HG03565 (cell line): ENCODE results near the gene NINL.
"Not testable (repeated sequence)": the region's sequence is repeated elsewhere in the genome, so short reads cannot be mapped to it uniquely, and the experiment has no call there.

Source experiments
- ATAC-seq: cut with Tn5 transposase; IDR thresholded peaks from one replicate; pipeline ENCODE4 v1.9.1; 2021; ENCODE audit warnings: mild to moderate bottlenecking, moderate library complexity; ENCODE audit not compliant: unreplicated experiment

The NINL gene

DNA sequence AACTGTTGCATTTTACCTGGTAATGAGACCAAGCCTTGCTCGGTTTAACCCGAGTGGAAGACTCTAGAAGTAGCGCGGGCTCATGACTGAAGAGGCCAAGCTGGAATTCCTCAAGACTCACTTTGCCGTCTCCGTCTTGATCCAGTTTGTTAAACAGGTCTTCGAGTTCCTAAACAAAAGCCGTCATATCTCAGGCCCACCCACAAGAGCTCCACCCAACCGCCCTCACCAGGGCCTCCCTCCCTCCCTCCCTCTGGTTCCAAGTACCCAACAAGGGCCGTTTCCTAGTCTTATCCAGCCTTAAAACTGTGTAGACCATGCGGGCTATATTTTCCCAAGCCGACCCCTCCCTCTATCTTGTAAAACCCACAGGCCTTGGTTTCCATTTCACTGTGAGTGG, 81.4 kb downstream of the NINL start:
- ATAC-seq = no peak

DNA sequence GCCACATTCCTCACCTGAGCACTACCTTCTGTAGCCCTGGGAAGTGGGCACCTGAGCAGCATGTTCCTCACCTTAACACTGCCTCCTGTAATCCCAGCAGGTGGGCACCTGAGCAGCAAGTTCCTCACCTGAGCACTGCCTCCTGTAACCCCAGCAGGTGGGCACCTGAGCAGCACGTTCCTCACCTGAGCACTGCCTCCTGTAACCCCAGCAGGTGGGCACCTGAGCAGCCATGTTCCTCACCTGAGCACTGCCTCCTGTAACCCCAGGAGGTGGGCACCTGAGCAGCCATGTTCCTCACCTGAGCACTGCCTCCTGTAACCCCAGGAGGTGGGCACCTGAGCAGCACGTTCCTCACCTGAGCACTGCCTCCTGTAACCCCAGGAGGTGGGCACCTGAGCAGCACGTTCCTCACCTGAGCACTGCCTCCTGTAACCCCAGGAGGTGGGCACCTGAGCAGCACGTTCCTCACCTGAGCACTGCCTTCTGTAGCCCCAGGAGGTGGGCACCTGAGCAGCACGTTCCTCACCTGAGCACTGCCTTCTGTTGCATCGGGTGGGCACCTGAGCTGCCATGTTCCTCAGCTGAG, 82.2 kb downstream of the NINL start:
- ATAC-seq = not testable (repeated sequence)

DNA sequence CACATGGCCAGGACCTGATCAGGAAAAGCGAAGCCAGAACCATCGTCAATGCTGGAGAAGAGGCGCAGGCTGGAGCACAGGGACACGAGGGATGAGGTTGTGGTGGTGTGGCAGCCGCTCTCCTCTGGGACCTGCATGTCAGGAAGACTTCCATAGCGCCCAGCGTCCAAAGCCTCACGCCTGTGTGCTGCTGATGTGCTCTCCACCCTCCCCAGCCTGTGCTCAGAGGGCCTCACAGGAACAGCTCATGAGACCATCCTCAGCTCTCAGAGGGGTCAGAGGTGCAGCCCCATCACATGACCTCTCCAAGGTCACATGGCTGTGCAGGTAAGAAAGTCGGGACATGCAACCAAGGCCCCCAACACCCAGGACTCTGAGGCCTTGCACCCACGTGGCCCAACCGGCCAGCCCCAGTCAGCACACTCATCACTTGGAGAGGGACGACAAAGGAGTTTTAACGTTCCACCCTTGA, 84.4 kb downstream of the NINL start:
- ATAC-seq = no peak

DNA sequence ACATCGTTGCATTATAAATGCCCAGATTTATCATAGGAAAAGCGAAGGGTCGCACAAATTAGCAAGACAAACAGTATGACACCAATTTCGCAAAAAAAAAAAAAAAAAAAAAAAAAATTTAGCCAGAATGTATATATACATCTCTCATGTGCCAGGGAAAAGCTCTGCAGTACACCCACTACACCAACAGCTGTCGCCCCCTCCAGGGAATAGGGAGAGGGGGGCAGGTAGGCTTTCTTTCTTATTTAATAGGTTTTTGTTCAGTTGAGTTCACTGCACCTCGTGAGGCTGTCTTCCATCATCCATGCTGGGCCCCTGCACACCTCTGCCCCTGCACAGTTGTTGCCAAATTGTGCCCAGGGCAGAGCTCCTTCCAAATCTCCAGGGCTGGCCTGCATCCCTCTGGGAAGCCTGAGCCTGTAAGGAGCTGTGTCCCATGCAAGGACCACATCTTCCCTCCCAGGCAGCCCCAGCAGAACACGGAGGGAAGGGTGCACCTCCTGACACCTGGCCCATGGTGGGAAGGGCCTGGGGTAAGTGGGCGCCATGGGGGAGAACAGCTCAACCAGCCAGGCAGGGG, 85.4 kb downstream of the NINL start:
- no peak for ATAC-seq

DNA sequence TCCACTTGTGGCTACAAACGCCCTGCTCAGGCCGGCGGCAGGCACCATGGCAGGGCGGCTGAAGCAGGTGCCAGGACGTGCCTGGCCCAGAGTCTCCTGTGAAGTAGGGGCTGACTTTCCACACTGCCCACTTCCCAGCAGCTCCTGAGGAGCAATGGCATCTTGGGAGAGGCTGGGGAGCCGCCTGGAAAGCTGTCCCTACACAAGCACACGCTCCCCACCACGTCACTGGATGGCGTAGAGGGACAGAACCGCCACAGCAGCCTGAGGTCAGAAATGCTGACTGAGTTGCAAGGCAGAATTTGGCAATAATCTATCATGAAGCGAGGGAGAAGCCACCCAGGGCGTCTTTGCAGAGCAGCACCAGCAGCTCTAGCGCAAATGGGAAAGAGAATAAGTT, 86.3 kb downstream of the NINL start:
- no peak for ATAC-seq

DNA sequence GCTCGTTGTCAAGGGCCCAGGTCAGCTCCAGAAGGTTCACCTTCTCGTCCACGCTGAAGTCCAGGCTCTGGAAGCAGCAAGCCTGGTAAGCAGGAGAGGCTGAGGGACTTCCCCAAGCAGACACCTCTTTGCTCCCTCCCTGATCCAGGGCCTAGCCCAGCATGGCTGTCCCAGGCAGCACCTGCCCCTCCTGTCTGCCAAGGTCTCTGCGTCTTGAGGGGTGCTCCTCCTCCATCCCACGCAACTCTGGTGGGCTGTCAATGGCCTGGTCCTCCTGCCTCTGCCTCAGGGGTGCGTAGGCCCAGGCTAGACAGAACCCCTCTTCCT, 87.1 kb downstream of the NINL start:
- ATAC-seq = no peak

DNA sequence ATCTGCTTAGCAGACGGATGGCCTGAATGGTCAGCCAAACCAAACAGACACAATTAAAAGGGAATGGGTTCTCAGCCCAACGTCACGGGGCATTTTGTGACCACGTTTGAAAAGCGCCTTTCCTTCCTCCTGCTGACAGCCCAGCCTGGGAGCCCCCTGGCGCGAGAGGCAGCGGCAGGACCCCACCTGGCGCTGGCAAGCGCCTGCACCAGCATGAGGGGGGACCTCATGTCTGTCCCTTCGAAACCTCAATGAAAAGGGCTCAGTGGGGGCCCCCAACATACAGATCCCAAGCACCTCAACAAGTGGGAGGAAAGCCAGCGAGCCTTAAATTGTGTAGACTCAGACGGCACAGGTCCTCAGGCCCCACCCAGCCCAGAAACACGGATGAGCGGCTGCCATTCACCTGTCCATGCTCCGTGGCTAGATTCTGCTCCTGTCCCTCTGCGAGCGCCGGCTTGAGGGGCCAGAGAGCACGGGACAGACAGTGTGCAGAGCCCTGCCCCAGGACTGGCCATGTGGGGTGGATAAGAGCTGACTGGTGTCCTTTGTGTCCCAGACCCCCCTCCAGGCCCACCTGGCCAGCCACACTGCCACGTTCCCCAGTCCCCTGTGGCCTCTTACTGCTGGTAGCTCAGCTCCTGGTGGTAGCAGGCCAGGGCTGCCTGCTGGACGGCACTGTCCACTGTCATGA, 87.6 kb downstream of the NINL start:
- ATAC-seq = no peak

DNA sequence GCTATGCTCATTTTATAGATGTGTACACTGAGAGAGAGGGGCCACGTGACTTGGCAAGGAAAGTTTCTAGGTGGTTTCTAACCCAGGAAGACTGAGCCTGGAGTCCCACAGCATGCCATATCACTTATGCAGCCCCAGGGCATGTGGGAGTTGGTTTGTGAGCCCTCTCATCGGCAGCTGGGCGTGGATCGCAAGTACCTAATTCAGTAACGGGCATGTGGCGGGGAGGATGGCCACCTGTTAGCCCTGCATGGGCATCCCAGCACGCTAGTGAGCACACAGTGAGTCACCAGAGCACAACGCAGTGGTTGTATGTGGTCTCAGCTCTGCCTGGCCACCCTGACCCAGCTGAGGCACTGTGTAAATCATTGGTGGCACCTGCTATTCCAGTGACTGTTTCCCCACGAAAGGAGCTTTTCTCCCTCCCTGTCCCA, 88.3 kb downstream of the NINL start:
- ATAC-seq = no peak

DNA sequence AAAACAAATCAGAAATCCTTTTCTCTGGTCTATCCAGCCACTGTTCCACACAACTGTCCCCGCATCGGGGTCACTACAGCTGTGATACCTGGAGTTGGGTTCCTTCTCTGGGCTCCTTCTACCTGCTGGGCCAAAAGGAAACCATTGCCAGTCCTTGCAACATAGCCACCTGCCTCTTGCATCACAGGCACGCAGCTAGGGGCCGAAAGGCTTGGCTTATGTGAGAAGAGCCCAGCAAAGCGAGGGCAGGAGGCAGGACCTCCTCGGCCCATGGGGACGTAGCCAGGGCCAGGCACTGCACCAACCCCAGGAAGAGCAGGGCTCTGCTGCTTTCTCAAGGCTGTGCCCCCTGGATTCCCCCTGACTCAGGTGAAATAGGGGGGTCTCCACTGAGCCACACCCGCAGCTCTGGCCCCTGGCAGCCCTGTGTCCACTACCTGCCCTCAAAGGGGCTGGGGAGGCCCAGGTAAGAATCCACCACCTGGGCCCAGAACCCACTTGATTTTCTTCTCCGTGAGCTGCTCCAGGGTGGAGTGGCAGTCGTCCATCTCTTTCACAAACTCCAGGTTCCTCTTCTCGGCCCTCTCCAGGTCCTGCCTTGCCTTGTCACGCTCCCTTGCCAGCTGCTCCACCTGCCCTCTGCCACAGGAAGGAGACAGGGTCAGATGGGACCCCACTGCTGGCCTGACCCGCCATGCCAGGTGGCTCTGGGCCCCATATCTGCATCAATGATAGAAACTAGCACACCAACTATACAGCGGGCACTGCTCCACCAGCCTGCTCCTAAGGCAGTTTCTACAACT, 89.0 kb downstream of the NINL start:
- no peak for ATAC-seq

DNA sequence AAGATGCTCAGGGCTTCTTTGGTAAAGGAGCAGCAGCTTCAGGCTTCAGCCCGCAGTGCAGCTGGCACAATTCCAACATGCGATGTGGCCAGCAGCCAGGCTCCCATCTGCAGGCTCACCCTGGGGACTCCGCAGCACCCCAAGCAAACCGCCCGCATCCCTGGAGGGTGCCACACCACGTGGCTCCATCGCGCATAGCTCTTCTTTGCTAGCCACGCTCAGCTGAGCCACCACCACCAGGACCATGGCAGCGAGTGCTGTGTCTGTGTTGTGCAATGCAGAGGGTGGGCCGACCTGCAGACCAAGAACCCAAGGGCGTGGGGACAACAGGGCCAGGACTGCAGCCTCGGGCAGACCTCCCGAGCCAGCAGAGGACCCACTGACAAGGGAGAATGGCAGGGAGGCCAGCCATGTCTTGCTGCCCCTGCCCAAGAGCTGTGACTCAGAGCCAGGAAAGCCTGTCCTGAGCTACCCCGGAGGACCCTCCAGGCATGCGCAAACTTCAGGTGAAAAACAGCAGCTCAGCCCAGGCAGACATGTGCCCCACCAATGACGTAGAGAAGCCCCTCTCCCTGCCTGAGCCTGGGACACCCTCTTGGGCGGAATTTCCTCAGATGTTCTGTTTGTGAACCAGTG, 90.0 kb downstream of the NINL start:
- no peak for ATAC-seq

DNA sequence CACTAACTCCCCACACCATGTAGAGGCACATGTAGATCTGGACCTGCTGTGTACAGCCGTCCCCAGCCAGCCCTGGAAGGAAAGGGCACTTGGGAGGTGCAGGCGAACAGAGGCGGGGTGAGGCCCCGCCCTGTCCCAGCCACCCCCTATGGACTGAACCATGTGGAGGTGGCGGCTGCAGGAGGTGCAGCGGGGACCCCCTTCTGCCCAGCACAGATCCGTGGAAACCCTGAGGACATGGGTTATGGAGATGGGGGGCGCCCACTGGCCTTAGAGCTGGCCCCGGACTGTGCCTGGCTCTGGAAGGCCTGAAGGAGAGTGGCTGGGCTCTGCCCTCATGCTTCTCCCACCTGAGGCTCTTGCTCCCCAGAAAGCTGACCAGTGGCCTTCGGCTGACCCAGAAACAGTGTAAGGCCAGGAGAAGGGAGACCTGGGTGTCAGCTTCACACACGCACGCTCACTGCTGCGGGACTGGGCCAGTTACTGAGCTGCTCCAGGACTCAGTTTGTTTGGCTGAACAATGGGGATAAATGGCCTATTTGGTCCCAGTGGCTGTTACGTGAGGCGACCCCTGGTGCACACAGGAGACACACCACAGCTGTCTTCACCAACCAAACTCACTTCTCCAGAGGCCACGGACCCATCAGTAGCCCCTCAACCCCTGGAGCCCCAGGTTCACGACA, 90.7 kb downstream of the NINL start:
- no peak for ATAC-seq

DNA sequence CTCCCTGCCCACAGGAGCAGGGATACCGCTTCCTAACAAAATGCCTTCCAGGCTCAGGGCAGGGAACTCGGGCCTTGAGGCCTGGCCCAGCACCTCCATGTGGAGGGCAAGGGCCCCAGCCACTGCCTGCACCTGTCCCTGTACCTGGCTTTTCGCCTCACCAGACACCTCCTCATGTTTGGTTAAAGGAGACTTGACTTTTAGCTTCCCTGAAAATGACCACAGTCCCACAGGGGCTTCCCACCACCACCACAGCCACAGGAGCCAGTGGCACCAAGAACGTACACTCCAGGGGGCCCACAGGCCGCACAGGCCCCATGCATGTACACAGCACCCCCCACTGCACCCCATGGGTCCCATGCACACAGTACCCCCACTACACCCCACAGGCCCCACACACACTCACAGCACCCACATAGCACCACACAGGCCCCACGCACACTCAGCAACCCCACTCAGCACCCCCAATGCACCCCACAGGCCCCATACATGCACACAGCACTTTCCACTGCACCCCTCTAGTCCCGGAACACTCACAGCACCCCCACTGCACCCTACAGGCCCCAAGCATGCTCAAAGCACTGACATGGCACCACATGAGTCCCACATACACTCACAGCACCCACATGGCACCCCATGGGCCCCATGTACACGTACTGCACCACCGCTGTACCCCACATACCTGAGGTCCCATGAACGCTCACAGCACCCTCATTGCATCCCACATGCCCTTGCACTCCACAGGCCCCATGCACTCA, 91.4 kb downstream of the NINL start:
- ATAC-seq = no peak

DNA sequence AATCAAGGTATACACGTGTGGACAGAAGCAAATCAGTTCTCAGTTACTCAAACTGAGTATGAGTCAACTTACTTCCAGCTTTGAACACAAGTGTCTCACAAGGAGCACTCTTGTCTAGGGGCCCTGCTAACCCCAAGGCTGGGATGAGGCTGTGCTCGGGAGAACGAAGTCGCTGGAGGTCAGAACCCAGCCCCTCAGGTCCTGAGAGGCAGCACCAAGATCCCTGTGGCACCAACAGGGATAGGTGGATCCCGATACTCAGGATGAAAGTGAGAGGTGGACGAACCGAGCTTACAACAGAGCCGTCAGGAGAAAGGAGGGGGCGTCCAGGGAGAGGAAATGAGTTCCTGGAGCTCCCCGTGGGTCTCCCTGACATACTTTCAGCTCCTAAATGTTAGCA, 92.2 kb downstream of the NINL start:
- ATAC-seq = no peak

DNA sequence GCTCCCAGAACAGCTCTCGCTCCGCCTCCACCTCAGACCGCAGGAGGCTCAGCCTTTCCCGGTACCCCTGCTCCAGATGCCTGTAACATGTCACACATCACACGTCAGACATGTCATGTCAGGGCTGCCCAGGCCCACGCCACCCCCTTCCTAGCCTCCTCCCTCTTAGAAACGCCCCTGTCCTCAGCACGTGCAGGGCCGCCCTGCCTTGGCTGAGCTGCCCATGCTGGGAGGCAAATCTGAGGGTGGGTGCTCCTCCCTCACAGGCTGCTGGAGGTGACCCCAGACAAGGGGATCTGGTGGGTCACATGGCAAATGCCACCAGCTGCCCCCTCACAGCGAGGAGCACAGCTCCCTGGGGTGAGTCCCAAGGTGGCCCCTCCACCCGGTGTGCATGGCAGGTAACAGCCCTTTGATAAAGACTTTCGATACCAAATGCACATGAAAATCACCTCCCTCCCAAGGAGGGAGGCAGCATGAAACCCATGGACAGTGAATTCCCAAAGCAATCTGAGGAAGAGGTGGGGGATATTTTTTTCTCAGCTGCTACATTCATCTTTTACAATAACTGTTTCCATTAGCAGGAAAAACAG, 93.8 kb downstream of the NINL start:
- ATAC-seq = no peak

DNA sequence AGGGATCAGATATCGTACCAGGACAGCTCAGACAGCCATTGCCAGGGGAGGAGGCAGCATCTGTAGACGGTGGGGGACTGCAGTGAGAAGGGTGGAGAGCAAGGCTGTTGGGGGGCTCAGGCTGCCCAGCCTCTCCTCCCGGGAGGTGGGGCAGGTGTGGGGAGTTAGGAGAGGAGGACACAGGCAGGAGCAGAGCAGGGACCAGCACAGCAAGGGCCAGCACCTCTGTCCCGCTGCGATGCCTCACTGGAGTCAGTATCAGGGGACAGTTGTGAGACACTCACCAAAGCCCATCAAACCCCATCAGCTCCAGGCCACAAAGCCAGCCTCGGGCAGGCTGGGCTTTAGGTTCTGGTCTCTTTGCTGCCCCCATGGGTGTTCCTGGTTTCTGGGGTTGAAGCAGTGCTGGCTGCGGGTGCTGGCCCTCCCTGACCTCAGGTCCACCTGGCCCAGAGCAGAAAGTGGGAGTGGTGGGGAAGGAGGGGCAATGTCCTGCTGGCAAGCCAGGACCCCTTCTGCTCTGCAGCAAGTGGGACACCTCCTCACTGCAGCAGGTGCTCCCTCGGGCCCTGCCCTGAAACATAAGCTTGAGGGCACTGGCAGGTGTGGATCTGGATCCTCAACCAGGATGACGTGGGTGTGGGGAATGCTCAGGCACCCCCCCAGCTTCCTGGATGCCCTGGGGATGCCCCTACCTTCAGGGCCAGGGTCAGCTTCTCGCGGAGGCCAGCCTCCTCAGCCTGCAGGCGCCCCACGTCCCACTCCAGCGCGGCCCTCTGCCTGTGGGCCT, 94.5 kb downstream of the NINL start:
- no peak for ATAC-seq

DNA sequence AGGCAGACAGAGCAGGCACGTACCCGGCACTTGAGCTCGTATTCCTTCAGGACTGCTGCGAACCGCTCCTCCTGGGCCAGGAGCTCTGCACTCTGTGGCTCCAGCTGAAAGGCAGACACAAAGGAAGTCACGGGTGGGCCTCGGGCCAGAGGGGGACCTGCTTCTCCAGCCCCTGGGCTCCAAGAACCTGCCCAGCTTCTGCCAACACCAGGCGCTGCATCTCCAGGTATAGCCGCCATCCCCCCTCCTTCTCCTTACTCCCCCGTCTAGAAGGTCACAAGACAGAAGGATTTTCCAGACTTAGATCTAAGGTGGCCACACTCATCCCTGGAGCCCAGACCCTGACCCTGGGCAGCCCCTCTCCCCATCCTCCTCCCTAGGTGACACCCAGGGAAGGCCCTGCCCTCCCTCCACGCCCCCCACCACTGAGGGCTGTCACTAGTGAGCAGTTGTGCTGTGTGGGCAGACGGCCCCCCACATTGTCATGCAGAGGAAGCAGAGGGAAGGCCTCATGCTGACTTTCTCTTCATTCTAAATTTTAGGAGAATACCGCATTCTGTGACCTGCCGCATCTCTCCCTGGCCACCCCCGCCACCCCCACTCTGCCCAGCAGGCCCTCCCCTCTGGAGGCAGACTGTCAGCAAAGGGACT, 96.0 kb downstream of the NINL start:
- ATAC-seq = no peak

DNA sequence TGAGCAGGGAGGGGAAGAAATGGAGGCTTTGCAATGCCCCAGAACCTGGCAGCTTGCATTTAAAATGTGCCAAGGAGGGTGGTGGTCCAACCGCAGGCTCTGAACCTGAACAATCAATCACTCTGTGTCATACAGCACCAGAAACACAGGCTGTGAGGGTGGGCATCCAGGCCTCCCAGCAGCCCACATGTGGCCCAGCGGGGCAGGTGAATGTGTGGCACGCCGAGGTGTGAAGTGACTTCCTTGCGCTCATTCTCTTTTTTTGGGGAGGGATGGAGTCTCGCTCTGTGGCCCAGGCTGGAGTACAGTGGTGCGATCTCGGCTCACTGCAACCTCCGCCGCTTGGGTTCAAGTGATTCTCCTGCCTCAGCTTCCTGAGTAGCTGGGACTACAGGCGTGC, 97.4 kb downstream of the NINL start:
- ATAC-seq = no peak

DNA sequence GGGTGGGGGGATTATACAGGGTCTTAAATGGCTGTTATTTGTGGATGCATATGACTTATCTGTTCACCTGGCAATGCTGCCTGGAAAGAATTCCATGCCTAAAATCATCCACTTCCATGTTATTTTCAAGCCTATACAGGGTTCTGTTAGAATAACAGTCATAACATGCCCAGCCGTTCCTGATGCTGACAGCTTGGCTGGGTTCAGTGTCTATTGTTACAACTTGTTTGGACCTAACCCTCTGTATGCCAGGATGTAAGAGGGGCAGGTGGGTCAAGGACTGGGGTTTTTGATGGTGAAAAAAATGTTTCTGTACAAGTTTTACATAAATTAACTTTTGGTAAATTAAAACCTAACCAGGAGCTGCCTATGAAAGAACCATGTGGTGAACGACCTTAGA, 98.0 kb downstream of the NINL start:
- no peak for ATAC-seq
